GM10266 (cell line): ENCODE data around the gene SREBF1.

Source experiments
- DNase-seq: peaks from one replicate; pipeline ENCODE4 v3.0.0; 2012; ENCODE audit errors: extremely low spot score
- CTCF ChIP-seq: IDR thresholded peaks from 2 replicates; pipeline ENCODE4 v1.5.1; 2012; ENCODE audit warnings: mild to moderate bottlenecking, low read depth; ENCODE audit not compliant: control insufficient read depth, insufficient read depth; ENCODE audit errors: missing control alignments

Gene SREBF1

GRCh38 chr17:17849147-17849820, 12.5 kb upstream of the SREBF1 start:
- no peak for DNase-seq
- TF ChIP-seq CTCF, result no peak

GRCh38 chr17:17848311-17849082, 11.7 kb upstream of the SREBF1 start:
- no peak for DNase-seq
- TF ChIP-seq CTCF, result no peak

GRCh38 chr17:17847726-17848125, 10.9 kb upstream of the SREBF1 start:
- TF ChIP-seq CTCF, result no peak
- no peak for DNase-seq

- DNase-seq, result no peak
- no peak for TF ChIP-seq CTCF
These were observed 10.4 kb upstream of the SREBF1 start for GRCh38 chr17:17847118-17847689.

- DNase-seq, result no peak
- no peak for TF ChIP-seq CTCF
These were observed 9.9 kb upstream of the SREBF1 start for GRCh38 chr17:17846645-17847044.

DNA sequence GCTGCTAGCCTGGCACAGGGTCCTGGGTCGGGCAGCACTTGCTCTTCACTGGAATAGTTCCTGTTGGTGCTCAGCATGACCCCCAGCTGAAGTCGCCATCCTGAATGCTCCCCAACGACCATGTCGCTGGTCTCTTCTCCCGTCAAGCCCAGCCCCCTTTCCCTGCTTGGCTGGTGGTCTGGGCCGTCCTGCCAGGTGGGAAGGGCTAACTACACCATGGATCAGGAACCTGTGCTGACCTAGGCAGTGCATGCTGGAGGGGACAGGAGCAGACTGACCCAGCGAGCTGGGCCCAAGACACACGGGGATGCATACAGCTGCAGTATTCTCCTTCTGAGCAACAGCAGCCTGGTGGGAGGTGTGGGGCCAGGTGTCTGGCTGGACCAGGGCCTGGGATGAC, 9.2 kb upstream of the SREBF1 start:
- TF ChIP-seq CTCF, result no peak
- no peak for DNase-seq
